Measurements from ENCODE around the gene CAVIN1. TPM values are rescaled to one million over a fixed set of nuclear protein-coding genes. Genes with fewer than 3 reads are reported as not detected.
"Not testable (repeated sequence)": the region's sequence is repeated elsewhere in the genome, so short reads cannot be mapped to it uniquely, and the experiment has no call there.

CAVIN1 gene
- total RNA-seq, 1 donor from 2014 or later = 53.3 TPM

DNA sequence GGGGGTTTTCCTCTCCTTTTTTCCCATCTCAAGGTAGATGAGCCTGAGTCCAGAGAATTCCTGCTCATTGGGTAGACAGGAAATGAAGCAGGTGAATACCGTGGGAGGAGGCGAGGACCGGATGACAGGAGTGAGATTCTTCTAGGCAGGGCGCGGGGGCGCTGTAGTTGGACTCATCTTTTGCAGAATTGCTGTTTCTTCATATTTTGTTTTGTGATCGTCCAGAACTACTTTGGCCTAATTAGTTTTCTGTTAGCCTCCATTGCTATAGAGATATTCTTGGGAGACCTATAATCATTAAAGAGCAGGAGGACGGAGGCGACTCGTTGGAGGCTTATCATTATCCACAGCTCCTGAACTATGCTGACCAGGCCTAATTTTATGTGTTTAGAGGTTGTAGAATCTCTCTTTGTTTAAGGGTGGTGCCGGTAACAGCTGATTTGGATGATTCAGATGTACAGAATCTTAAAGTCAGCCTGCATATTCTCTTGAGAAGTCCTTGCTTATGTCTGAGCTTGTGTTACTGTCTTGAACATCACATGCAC lies 36.3 kb upstream of the CAVIN1 start:
- Mint-ChIP-seq H3K4me3 (peak overlapping the region; percentile 89), H3K27me3 (ENCODE audit: low read depth) (no peaks in the 10 kb centered on the region), H3K4me1 (peaks cover 37% of the 10 kb centered on the region), H3K36me3 (peaks cover 3% of the 10 kb centered on the region), H3K9me3 (no peaks in the 10 kb centered on the region), H3K27ac (peak overlapping the region; percentile 97)
- TF ChIP-seq, protein P1, sequence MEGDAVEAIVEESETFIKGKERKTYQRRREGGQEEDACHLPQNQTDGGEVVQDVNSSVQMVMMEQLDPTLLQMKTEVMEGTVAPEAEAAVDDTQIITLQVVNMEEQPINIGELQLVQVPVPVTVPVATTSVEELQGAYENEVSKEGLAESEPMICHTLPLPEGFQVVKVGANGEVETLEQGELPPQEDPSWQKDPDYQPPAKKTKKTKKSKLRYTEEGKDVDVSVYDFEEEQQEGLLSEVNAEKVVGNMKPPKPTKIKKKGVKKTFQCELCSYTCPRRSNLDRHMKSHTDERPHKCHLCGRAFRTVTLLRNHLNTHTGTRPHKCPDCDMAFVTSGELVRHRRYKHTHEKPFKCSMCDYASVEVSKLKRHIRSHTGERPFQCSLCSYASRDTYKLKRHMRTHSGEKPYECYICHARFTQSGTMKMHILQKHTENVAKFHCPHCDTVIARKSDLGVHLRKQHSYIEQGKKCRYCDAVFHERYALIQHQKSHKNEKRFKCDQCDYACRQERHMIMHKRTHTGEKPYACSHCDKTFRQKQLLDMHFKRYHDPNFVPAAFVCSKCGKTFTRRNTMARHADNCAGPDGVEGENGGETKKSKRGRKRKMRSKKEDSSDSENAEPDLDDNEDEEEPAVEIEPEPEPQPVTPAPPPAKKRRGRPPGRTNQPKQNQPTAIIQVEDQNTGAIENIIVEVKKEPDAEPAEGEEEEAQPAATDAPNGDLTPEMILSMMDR (IDR thresholded peaks at IDR 0.05; ENCODE audit: unreplicated experiment) = no peak
- peak; percentile 25 to 45 for DNase-seq (ENCODE audit: low spot score in 2 of 2, unreplicated experiment in 2 of 2)

DNA sequence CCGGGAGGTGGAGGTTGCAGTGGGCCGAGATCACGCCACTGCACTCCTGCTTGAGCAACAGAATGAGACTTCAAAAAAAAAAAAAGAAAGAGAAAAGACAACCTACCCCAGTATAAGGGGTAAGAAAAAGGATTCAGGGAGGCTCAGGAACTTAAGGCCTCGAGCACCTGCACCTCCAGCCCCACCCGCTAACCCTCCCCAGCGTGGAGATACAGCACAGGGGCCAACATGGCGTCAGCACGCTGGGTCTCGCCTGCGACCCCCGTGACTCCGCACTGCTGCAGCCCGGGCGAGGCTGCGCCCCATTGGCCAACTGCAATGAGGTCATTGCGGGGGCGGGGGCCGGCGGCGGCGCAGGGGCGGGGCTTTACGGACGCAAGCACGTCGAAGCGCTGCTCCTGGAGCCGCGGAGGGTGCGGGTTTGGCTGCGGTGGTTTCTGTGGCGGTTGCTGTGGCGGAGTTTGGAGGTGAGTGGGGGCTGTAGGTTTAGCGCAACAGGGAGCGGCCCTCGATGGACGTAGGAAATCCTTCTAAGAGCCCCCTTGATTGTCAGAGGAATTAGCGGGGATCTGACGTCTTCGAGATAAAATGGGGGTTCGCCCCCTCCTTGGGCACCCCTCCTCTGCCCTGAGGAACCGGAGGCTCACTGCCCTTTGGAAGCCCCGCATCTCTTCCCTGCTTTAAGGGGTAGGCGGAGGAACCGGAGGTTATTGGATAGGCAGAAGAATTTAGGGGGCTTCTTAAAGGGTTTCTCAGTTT lies 35.6 kb upstream of the CAVIN1 start, which contains the start of gene ATP6V0A1:
Gene ATP6V0A1 (plus strand): TSS at position 382 of the 759 bp plus-strand sequence. CDS start 2,017 bp downstream, outside the sequence.
- DNase-seq (ENCODE audit: low spot score in 2 of 2, unreplicated experiment in 2 of 2) = peak; percentile 75 to 87
- H3K27me3 Mint-ChIP-seq (ENCODE audit: low read depth) = no peaks in the 10 kb centered on the region
- H3K9me3 Mint-ChIP-seq = no peaks in the 10 kb centered on the region
- peaks cover 3% of the 10 kb centered on the region for H3K36me3 Mint-ChIP-seq
- H3K27ac Mint-ChIP-seq = peak within 1 kb of the TSS; percentile 97
- H3K4me1 Mint-ChIP-seq = peaks cover 37% of the 10 kb centered on the region
- TF ChIP-seq, protein P1 (IDR thresholded peaks at IDR 0.05; ENCODE audit: unreplicated experiment) = no peak
- H3K4me3 Mint-ChIP-seq = peak within 1 kb of the TSS; percentile 89

DNA sequence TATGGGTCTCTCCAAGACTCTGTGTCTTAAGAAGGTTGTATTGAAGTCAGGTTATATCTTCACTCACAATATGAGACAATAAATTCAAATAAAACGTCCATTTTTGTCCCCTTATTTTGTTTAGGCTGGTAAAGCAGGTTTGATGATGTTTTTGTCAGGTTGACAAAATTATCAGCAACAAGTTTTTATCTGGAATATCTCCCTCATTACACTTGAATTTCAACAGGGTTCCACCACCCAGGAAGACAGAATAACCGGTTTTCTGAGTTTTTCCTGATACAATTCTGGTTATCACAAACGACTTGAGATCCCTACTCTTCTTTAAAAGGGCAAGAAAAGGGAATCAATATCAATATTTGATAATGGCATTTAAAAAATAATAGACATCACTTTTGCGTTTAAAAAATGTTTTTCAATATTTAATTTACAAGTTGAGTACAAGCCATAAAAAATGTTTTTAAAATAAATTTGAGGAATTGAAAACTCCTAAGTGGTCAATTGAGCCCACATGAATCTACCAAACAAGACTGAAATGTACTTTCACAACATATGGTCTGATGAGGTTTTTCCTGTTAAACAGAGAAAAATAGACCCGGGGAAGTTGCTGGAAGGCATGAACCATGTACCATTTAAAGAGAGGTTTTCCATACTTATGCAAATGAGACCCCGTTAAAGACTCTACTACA lies 34.2 kb upstream of the CAVIN1 start:
- peak overlapping the region; percentile 61 for H3K4me3 Mint-ChIP-seq
- H3K36me3 Mint-ChIP-seq = no peaks in the 10 kb centered on the region
- no peak for DNase-seq (ENCODE audit: low spot score in 2 of 2, unreplicated experiment in 2 of 2)
- peaks cover 4% of the 10 kb centered on the region for H3K27me3 Mint-ChIP-seq (ENCODE audit: low read depth)
- peaks cover 37% of the 10 kb centered on the region for H3K4me1 Mint-ChIP-seq
- TF ChIP-seq, protein P1 (IDR thresholded peaks at IDR 0.05; ENCODE audit: unreplicated experiment) = no peak
- H3K27ac Mint-ChIP-seq = peak overlapping the region; percentile 92
- no peaks in the 10 kb centered on the region for H3K9me3 Mint-ChIP-seq

DNA sequence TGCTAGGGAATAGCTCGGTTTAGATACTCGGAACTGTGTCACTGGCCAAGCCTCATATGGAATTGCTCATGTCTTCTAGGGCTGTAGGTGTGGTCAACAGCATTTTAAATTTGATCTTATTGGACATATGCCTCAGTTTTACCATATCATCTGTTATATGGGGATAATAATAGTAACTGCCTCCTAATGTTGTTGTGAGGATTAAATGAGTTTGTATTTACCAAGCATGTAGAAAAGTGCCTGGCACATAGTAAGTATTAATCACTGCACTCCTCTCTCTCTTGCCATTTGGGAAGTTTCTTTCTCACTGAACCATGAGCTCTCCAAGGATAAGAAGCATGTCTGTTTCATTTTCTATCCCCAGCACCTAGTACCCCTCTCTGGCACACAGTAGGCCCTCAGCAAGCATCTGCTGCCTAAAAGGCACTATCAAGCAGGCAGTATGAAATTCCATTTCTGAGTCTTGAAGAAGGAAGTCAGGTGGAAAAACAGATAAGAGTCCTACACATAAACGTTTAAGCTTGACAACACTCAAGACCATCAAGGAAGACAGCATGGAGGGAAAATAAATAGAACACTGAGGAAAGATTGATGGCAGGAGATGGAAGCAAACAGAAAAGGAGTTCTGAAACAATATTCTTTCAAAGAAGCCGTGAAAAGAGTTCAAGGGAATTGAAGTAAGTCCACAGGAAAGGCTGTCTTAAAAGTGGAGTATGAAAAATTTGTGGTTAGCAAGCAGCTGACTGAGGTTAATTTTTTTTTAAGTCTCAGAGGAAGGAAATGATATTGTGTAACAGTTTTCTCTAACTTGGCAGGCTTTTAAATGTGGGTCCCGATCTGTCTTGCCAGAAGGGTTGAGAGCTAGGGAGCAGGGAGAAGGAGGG lies 33.4 kb upstream of the CAVIN1 start:
- TF ChIP-seq, protein P1 (IDR thresholded peaks at IDR 0.05; ENCODE audit: unreplicated experiment) = no peak
- Mint-ChIP-seq H3K4me1 (peaks cover 37% of the 10 kb centered on the region), H3K27ac (peak overlapping the region; percentile 63), H3K9me3 (no peaks in the 10 kb centered on the region), H3K36me3 (no peaks in the 10 kb centered on the region), H3K4me3 (no peak overlapping the region), H3K27me3 (ENCODE audit: low read depth) (peaks cover 4% of the 10 kb centered on the region)
- no peak for DNase-seq (ENCODE audit: low spot score in 2 of 2, unreplicated experiment in 2 of 2)

DNA sequence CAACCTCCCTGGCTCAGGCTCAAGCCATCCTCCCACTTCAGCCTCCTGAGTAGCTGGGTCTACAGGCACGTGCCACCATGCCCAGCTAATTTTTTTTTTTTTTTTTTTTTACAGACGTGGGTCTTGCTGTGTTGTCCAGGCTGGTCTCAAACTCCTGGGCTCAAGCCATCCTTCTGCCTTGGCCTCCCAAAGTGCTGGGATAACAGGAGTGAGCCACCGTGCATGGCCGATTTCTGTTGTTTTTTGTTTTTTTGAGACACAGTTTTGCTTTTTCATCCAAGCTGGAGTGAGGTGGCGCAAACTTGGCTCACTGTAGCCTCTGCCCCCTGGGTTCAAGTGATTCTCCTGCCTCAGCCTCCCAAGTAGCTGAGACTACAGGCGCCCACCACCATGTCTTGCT lies 31.9 kb upstream of the CAVIN1 start:
- H3K36me3 Mint-ChIP-seq; H3K27me3 Mint-ChIP-seq (ENCODE audit: low read depth); H3K27ac Mint-ChIP-seq; DNase-seq (ENCODE audit: low spot score in 2 of 2, unreplicated experiment in 2 of 2); H3K9me3 Mint-ChIP-seq; H3K4me3 Mint-ChIP-seq: not testable (repeated sequence)
- peaks cover 29% of the 10 kb centered on the region for H3K4me1 Mint-ChIP-seq

All from mesothelial cell of epicardium (in vitro differentiated cells).